Measurements from ENCODE around the gene EIF4B.
A peak's percentile ranks its signal among the peaks of the same experiment; 100 is the strongest.

EIF4B gene

GRCh38 chr12:53054112-53054878 lies 48.0 kb downstream of the EIF4B start:
- DNase-seq (ENCODE audit: low read depth) = peak; percentile 78
- peak overlapping the region; percentile 82 for H3K4me3 ChIP-seq (ENCODE audit: low read length)
- no peak for TF ChIP-seq CTCF (conservative IDR thresholded peaks at IDR 0.05; ENCODE audit: low read depth, low read length)

- no peak for TF ChIP-seq CTCF (conservative IDR thresholded peaks at IDR 0.05; ENCODE audit: low read depth, low read length)
- DNase-seq (ENCODE audit: low read depth) = no peak
- no peak overlapping the region for H3K4me3 ChIP-seq (ENCODE audit: low read length)
Measured at GRCh38 chr12:53055471-53056266, 49.4 kb downstream of the EIF4B start.

GRCh38 chr12:53056296-53056695 lies 50.0 kb downstream of the EIF4B start:
- no peak overlapping the region for H3K4me3 ChIP-seq (ENCODE audit: low read length)
- TF ChIP-seq CTCF (conservative IDR thresholded peaks at IDR 0.05; ENCODE audit: low read depth, low read length) = no peak
- DNase-seq (ENCODE audit: low read depth) = no peak

- no peak overlapping the region for H3K4me3 ChIP-seq (ENCODE audit: low read length)
- TF ChIP-seq CTCF (conservative IDR thresholded peaks at IDR 0.05; ENCODE audit: low read depth, low read length) = no peak
- DNase-seq (ENCODE audit: low read depth) = no peak
Measured at GRCh38 chr12:53056901-53057300, 50.6 kb downstream of the EIF4B start.

- TF ChIP-seq CTCF (conservative IDR thresholded peaks at IDR 0.05; ENCODE audit: low read depth, low read length) = no peak
- no peak for DNase-seq (ENCODE audit: low read depth)
Measured at GRCh38 chr12:53057816-53058500, 51.7 kb downstream of the EIF4B start.

GRCh38 chr12:53058674-53059433 lies 52.6 kb downstream of the EIF4B start:
- no peak overlapping the region for H3K4me3 ChIP-seq (ENCODE audit: low read length)
- no peak for TF ChIP-seq CTCF (conservative IDR thresholded peaks at IDR 0.05; ENCODE audit: low read depth, low read length)
- DNase-seq (ENCODE audit: low read depth) = no peak

More at GRCh38 chr12:53057816-53058500, 51.7 kb downstream of the EIF4B start:
- no peak overlapping the region for H3K4me3 ChIP-seq (ENCODE audit: low read length)
